Thoracic aorta (tissue), 2 donors: Measurements from ENCODE around the gene LAD1. TPM values are rescaled to one million over a fixed set of nuclear protein-coding genes. Genes with fewer than 3 reads are reported as not detected.

ENCODE experiments used
- ATAC-seq: fragments of 150-250 bp; one replicate; pipeline ENCODE4 v1.8.0; 2017; ENCODE audit warnings: low read depth; ENCODE audit not compliant: insufficient number of reproducible peaks, low FRiP score
- DNase-seq: peaks from one replicate; pipeline ENCODE4 v3.0.0-alpha.2; 2020; ENCODE audit warnings: low spot score
- H3K27ac ChIP-seq, 2 donors: fragments of 200-600 bp; sonication (generic); 1 replicate in 1 of 2; 2 replicates in 1 of 2; pipeline ENCODE4 v1.5.1; 2016; ENCODE audit warnings: mild to moderate bottlenecking in 2 of 2, moderate library complexity in 2 of 2
- H3K27me3 ChIP-seq: fragments of 200-600 bp; sonication (generic); replicated peaks from 2 replicates; pipeline ENCODE4 v1.6.0; 2016; ENCODE audit warnings: mild to moderate bottlenecking; ENCODE audit not compliant: insufficient read depth
- H3K36me3 ChIP-seq: fragments of 200-600 bp; sonication (generic); one replicate; pipeline ENCODE4 v1.5.1; 2016
- H3K4me1 ChIP-seq, 2 donors: fragments of 200-600 bp; sonication (generic); 1 replicate in 1 of 2; 2 replicates in 1 of 2; pipeline versions ENCODE4 v1.5.1 to v1.6.0; 2016; ENCODE audit warnings: low read depth in 2 of 2, mild to moderate bottlenecking in 1 of 2; ENCODE audit not compliant: control insufficient read depth in 1 of 2
- H3K4me3 ChIP-seq: fragments of 200-600 bp; sonication (generic); 2 replicates; pipeline ENCODE4 v1.5.1; 2016; ENCODE audit warnings: mild to moderate bottlenecking
- H3K9me3 ChIP-seq: fragments of 200-600 bp; sonication (generic); 2 replicates; pipeline ENCODE4 v1.5.1; 2016
- total RNA-seq, 2 donors: library from RNA; depleted of rRNA; stranded (reverse); fragments of >200 nt; gene quantifications; one replicate each; pipeline versions ENCODE4 v1.1.0 to v1.2.3, GENCODE V29; 2016
- TF ChIP-seq, protein P1 (sequence below): fragments of 200-600 bp; sonication (generic); IDR thresholded peaks from one replicate; pipeline ENCODE4 v1.5.1; 2019; ENCODE audit warnings: antibody characterized with exemption

Gene LAD1
- total RNA-seq, 2 donors from 2014 or later = 0.41 to 11.1 TPM

DNA sequence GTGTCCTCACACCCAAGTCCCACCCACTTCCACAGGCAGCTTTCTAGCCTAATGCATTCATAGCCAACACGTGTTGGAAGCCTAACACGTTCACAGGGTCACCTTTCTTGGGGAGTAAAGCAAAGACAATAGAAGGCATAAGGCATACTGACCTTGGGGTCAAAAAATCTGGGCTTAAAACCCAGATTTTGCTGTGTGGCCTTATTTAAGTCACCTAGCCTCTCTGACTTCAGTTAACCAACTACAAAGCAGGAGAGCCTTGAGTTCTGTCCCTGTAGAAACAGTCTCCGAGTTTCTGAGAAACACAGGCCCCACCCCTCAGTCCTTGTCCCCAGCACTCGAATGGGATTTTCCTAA lies 23.0 kb downstream of the LAD1 start:
- Histone ChIP-seq H3K27ac (no peak overlapping the region), H3K9me3 (no peaks in the 10 kb centered on the region), H3K4me1 (no peaks in the 10 kb centered on the region), H3K4me3 (no peak overlapping the region), H3K36me3 (no peaks in the 10 kb centered on the region), H3K27me3 (no peaks in the 10 kb centered on the region)
- TF ChIP-seq, protein P1, sequence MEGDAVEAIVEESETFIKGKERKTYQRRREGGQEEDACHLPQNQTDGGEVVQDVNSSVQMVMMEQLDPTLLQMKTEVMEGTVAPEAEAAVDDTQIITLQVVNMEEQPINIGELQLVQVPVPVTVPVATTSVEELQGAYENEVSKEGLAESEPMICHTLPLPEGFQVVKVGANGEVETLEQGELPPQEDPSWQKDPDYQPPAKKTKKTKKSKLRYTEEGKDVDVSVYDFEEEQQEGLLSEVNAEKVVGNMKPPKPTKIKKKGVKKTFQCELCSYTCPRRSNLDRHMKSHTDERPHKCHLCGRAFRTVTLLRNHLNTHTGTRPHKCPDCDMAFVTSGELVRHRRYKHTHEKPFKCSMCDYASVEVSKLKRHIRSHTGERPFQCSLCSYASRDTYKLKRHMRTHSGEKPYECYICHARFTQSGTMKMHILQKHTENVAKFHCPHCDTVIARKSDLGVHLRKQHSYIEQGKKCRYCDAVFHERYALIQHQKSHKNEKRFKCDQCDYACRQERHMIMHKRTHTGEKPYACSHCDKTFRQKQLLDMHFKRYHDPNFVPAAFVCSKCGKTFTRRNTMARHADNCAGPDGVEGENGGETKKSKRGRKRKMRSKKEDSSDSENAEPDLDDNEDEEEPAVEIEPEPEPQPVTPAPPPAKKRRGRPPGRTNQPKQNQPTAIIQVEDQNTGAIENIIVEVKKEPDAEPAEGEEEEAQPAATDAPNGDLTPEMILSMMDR = no peak
- DNase-seq = no peak
- no peak for ATAC-seq

DNA sequence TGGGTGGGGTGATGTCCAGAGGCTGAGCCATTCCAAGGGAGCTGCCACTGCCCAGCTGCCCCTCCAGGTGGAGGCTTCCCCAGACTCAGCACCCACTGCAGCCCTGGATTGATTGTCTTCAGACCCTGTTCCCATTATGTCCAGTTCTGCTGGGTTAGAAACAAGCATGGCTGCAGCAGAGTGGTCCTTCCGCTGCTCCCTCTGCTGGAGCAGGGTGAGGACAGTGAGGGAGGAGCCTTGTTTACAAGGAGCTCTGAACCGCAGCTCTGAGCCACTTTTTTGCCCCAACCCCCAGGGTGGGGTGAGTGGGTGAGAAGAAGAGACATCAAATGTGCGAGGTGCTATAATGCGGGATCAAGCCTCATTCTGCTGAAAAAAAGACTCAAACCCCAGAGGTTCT lies 24.0 kb downstream of the LAD1 start:
- Histone ChIP-seq H3K27ac (no peak overlapping the region), H3K27me3 (no peaks in the 10 kb centered on the region), H3K4me3 (no peak overlapping the region), H3K4me1 (no peaks in the 10 kb centered on the region), H3K36me3 (no peaks in the 10 kb centered on the region), H3K9me3 (no peaks in the 10 kb centered on the region)
- ATAC-seq (no peak), DNase-seq (no peak)
- TF ChIP-seq, protein P1 = no peak

DNA sequence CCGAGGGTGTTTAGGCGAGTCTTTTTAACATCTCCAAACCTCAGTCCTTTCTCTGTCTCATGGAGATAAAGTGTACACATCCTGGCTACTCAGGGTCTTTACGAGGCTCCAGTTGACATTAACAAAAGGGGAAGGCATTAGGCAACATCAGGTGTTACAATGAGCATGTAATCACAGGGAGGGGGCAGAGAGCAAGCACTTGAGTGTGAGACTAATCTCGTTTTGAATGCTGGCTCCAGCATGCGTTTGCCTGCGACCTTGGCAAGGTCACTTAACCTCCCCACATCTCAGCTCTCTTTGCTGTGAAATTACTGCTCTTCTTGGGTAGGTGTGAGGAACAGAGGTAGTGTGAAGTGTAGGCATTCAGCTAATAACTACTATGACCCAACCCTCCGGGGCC lies 24.8 kb downstream of the LAD1 start:
- TF ChIP-seq, protein P1 = no peak
- Histone ChIP-seq H3K4me1 (no peaks in the 10 kb centered on the region), H3K27me3 (no peaks in the 10 kb centered on the region), H3K36me3 (no peaks in the 10 kb centered on the region), H3K4me3 (no peak overlapping the region), H3K27ac (no peak overlapping the region), H3K9me3 (no peaks in the 10 kb centered on the region)
- ATAC-seq (no peak), DNase-seq (no peak)

DNA sequence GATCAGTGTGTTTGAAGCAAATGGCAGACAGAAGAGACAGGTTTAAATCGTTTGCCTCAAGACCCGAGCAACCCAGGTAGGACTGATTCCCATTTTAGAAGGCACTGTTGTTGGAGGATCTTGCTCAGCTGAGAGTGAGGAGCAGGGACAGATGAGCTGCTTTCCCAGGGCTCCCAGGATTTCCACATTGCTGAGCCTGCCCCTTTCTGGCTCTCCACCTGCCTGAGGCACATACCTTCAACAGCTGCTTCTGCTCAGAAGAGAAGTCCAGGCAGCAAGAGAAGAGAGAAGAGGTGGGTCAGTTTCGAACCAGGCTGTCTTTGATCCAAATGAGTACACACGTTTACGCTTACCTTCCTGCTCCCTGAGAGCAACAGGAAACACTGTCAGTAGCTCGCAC lies 27.3 kb downstream of the LAD1 start:
- ATAC-seq (no peak), DNase-seq (no peak)
- H3K4me1 ChIP-seq = no peaks in the 10 kb centered on the region
- no peaks in the 10 kb centered on the region for H3K9me3 ChIP-seq
- no peaks in the 10 kb centered on the region for H3K36me3 ChIP-seq
- TF ChIP-seq, protein P1 = no peak
- H3K4me3 ChIP-seq = no peak overlapping the region
- H3K27me3 ChIP-seq = no peaks in the 10 kb centered on the region
- H3K27ac ChIP-seq = no peak overlapping the region

DNA sequence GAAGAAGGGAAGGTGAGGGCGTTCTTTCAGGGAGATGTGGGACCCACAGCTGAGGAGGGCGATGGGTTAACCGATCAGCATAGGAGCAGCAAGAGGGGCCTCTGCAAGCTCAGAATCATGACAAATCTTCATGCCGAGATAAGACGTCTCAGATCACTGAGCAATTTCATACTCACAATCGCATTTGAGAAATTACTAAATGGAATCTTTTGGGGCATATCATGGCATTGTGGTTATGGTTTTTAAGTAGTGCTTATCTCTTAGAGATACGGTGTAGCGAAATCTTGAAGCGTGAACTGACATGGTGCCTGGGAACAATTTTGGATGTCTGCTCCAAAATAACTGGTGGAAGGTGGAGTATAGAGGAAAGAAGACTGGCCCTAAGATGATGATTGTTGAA lies 27.8 kb downstream of the LAD1 start:
- no peak for ATAC-seq
- no peaks in the 10 kb centered on the region for H3K9me3 ChIP-seq
- TF ChIP-seq, protein P1 = no peak
- no peak overlapping the region for H3K4me3 ChIP-seq
- DNase-seq = no peak
- no peaks in the 10 kb centered on the region for H3K4me1 ChIP-seq
- no peaks in the 10 kb centered on the region for H3K36me3 ChIP-seq
- H3K27ac ChIP-seq = no peak overlapping the region
- no peaks in the 10 kb centered on the region for H3K27me3 ChIP-seq
